ENCODE data around the gene ARL15. TPM values are rescaled to one million over a fixed set of nuclear protein-coding genes. Genes with fewer than 3 reads are reported as not detected.

The ARL15 gene
- total and polyA plus RNA-seq, 2 of the 4 experiments (the other 2 are of a cell fraction), result 7.3 to 19.2 TPM

- H3K4ac ChIP-seq (ENCODE audit: low read depth, low read length), result no peak overlapping the region
- no peak overlapping the region for H3K18ac ChIP-seq (ENCODE audit: low read depth, low read length)
- H4K91ac ChIP-seq (ENCODE audit: insufficient read depth, low read depth, low read length), result no peak overlapping the region
- H2AK5ac ChIP-seq (ENCODE audit: low read depth, low read length), result no peak overlapping the region
- no peaks in the 10 kb centered on the region for H3K79me1 ChIP-seq (ENCODE audit: low read depth in 1 of 2, low read length in 2 of 2)
- ChIA-PET POLR2A (ENCODE audit: unreplicated experiment) (no interaction called here), CTCF (no interaction called here)
- no peak for ATAC-seq (ENCODE audit: low read depth)
- H3K36me3 ChIP-seq (ENCODE audit: control insufficient read depth, insufficient read depth, low read length), result no peaks in the 10 kb centered on the region
- H3K9me3 ChIP-seq (ENCODE audit: control insufficient read depth, insufficient read depth, low read length), result no peaks in the 10 kb centered on the region
- intact Hi-C loops (cut with micrococcal nuclease) (no loop called here), dilution Hi-C loops (cut with HindIII; ENCODE audit: low sequenced_read_pairs, unreplicated experiment) (no loop called here), in situ Hi-C loops (cut with MboI; ENCODE audit: low sequenced_read_pairs) (no loop called here)
- DNase-seq, result no peak
- no peak for TF ChIP-seq RAD21 (IDR thresholded peaks at IDR 0.05; ENCODE audit: low read length)
- no peak for TF ChIP-seq MAZ (IDR thresholded peaks at IDR 0.05; ENCODE audit: borderline replicate concordance, low read depth, low read length)
- no peak for TF ChIP-seq ELK1 (IDR thresholded peaks at IDR 0.05; ENCODE audit: borderline replicate concordance, low read depth, low read length)
- no peak for TF ChIP-seq BHLHE40 (IDR thresholded peaks at IDR 0.05; ENCODE audit: low read depth, low read length)
- no peak for TF ChIP-seq CEBPB (IDR thresholded peaks at IDR 0.05; ENCODE audit: low read depth, low read length)
- no peak for TF ChIP-seq RCOR1 (IDR thresholded peaks at IDR 0.05; ENCODE audit: insufficient replicate concordance, low read length)
- TF ChIP-seq MXI1 (IDR thresholded peaks at IDR 0.05; ENCODE audit: borderline replicate concordance, low read depth, low read length), result no peak
- TF ChIP-seq NFE2L2 (IDR thresholded peaks at IDR 0.05; ENCODE audit: low read depth, low read length), result no peak
- no peak for TF ChIP-seq MAFK (IDR thresholded peaks at IDR 0.05; ENCODE audit: low read depth, low read length)
- no peak for TF ChIP-seq POLR2A (IDR thresholded peaks at IDR 0.05; ENCODE audit: low read depth, low read length)
- H4K20me1 ChIP-seq (ENCODE audit: insufficient read depth, low read length), result no peaks in the 10 kb centered on the region
- H3K56ac ChIP-seq (ENCODE audit: extremely low read depth, insufficient read depth, low read length), result no peak overlapping the region
- no peak overlapping the region for H4K8ac ChIP-seq (ENCODE audit: low read depth in 2 of 2, low read length in 2 of 2)
- H2BK5ac ChIP-seq (ENCODE audit: low read depth, low read length, poor library complexity, severe bottlenecking), result no peak overlapping the region
- H3K27me3 ChIP-seq (ENCODE audit: control insufficient read depth, insufficient read depth, low read length), result no peaks in the 10 kb centered on the region
- H2BK20ac ChIP-seq (ENCODE audit: low read depth, low read length), result no peak overlapping the region
- WGBS, 2 experiments (ENCODE audit: extremely low coverage in 2 of 2, insufficient read length in 1 of 2), result 100% methylated on average over 2 of the region's 5 CpGs; no CpG with 5 or more reads in 1 of the 2 experiments
- H2AFZ ChIP-seq (replicated peaks; ENCODE audit: low read length, poor library complexity), result no peak overlapping the region
- H4K5ac ChIP-seq (ENCODE audit: low read depth, low read length), result no peak overlapping the region
- no peak overlapping the region for H3K9ac ChIP-seq (ENCODE audit: low read depth, low read length)
- H3K4me3 ChIP-seq (ENCODE audit: insufficient read depth, low read depth, low read length), result no peak overlapping the region
- no peak overlapping the region for H3K27ac ChIP-seq (ENCODE audit: insufficient read depth, low read length)
- H3K14ac ChIP-seq (replicated peaks; ENCODE audit: low read depth, low read length), result no peak overlapping the region
- no peak overlapping the region for H2AK9ac ChIP-seq (replicated peaks; ENCODE audit: low read depth, low read length, poor library complexity)
- H2BK15ac ChIP-seq (ENCODE audit: low read depth, low read length), result no peak overlapping the region
- no peak overlapping the region for H3K4me2 ChIP-seq (ENCODE audit: low read depth, low read length)
- BruUV-seq (replicated peaks), result no TSS peak
- H3K4me1 ChIP-seq (ENCODE audit: control insufficient read depth, insufficient read depth, low read length), result peaks cover 5% of the 10 kb centered on the region
- no peak overlapping the region for H3K23ac ChIP-seq (ENCODE audit: low read depth, low read length)
- no peak overlapping the region for H2BK120ac ChIP-seq (ENCODE audit: low read depth, low read length)
- H3K9me1 ChIP-seq (ENCODE audit: insufficient read depth, low read length), result no peaks in the 10 kb centered on the region
Measured at GRCh38 chr5:54080831-54081230, 229.5 kb downstream of the ARL15 start.
